GM18526 (cell line): ENCODE data around the gene ADAM12.

ENCODE experiments used
- POLR2A ChIP-seq: IDR thresholded peaks from 3 replicates; pipeline ENCODE4 v1.6.1; 2011; ENCODE audit not compliant: insufficient read length; ENCODE audit errors: extremely low read depth

ADAM12 gene

GRCh38 chr10:126016882-126017281, 371.4 kb downstream of the ADAM12 start:
- no peak for TF ChIP-seq POLR2A

GRCh38 chr10:126016156-126016805, 372.0 kb downstream of the ADAM12 start:
- TF ChIP-seq POLR2A = no peak

GRCh38 chr10:126015413-126015812, 372.9 kb downstream of the ADAM12 start:
- no peak for TF ChIP-seq POLR2A

- TF ChIP-seq POLR2A = no peak
Measured at GRCh38 chr10:126014309-126014708, 374.0 kb downstream of the ADAM12 start.

GRCh38 chr10:126013489-126014281, 374.6 kb downstream of the ADAM12 start:
- TF ChIP-seq POLR2A = no peak

- TF ChIP-seq POLR2A = no peak
Measured at GRCh38 chr10:126012485-126012884, 375.8 kb downstream of the ADAM12 start.

GRCh38 chr10:126011995-126012394, 376.3 kb downstream of the ADAM12 start:
- TF ChIP-seq POLR2A = no peak

- TF ChIP-seq POLR2A = no peak
Measured at GRCh38 chr10:126009650-126010049, 378.6 kb downstream of the ADAM12 start.

- no peak for TF ChIP-seq POLR2A
Measured at GRCh38 chr10:126006906-126007305, 381.4 kb downstream of the ADAM12 start.

- TF ChIP-seq POLR2A = no peak
Measured at GRCh38 chr10:126006264-126006663, 382.0 kb downstream of the ADAM12 start.

- TF ChIP-seq POLR2A = no peak
Measured at GRCh38 chr10:126004752-126005151, 383.5 kb downstream of the ADAM12 start.

GRCh38 chr10:126001576-126001975, 386.7 kb downstream of the ADAM12 start:
- TF ChIP-seq POLR2A = no peak

GRCh38 chr10:125999694-126000093, 388.6 kb downstream of the ADAM12 start:
- TF ChIP-seq POLR2A = no peak

- TF ChIP-seq POLR2A = no peak
Measured at GRCh38 chr10:125997586-125997985, 390.7 kb downstream of the ADAM12 start.

GRCh38 chr10:125995726-125996304, 392.5 kb downstream of the ADAM12 start:
- TF ChIP-seq POLR2A = no peak

- TF ChIP-seq POLR2A = no peak
Measured at GRCh38 chr10:125994601-125995000, 393.7 kb downstream of the ADAM12 start.

GRCh38 chr10:125992254-125992653, 396.0 kb downstream of the ADAM12 start:
- TF ChIP-seq POLR2A = no peak

- no peak for TF ChIP-seq POLR2A
Measured at GRCh38 chr10:125991392-125991791, 396.9 kb downstream of the ADAM12 start.
